ENCODE measurements around the gene GAB1. TPM values are rescaled to one million over a fixed set of nuclear protein-coding genes. Genes with fewer than 3 reads are reported as not detected.

Gene GAB1
- total RNA-seq, 1 experiment from 2014 or later = 46.9 TPM

- Mint-ChIP-seq H3K27ac (ENCODE audit: unreplicated experiment) (no peak overlapping the region), H3K4me3 (ENCODE audit: unreplicated experiment) (no peak overlapping the region), H3K27me3 (ENCODE audit: insufficient read depth, unreplicated experiment) (peaks cover 5% of the 10 kb centered on the region), H3K36me3 (ENCODE audit: insufficient read depth, unreplicated experiment) (peaks cover 18% of the 10 kb centered on the region), H3K9me3 (ENCODE audit: unreplicated experiment) (peaks cover 7% of the 10 kb centered on the region), H3K4me1 (ENCODE audit: low read depth, unreplicated experiment) (no peaks in the 10 kb centered on the region)
- H3K4me1 ChIP-seq = no peaks in the 10 kb centered on the region
- intact Hi-C loops (cut with micrococcal nuclease; ENCODE audit: unreplicated experiment) = no loop called here
- POLR2A ChIA-PET = no interaction called here
- DNase-seq = no peak
- TF ChIP-seq, protein P1, sequence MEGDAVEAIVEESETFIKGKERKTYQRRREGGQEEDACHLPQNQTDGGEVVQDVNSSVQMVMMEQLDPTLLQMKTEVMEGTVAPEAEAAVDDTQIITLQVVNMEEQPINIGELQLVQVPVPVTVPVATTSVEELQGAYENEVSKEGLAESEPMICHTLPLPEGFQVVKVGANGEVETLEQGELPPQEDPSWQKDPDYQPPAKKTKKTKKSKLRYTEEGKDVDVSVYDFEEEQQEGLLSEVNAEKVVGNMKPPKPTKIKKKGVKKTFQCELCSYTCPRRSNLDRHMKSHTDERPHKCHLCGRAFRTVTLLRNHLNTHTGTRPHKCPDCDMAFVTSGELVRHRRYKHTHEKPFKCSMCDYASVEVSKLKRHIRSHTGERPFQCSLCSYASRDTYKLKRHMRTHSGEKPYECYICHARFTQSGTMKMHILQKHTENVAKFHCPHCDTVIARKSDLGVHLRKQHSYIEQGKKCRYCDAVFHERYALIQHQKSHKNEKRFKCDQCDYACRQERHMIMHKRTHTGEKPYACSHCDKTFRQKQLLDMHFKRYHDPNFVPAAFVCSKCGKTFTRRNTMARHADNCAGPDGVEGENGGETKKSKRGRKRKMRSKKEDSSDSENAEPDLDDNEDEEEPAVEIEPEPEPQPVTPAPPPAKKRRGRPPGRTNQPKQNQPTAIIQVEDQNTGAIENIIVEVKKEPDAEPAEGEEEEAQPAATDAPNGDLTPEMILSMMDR (IDR thresholded peaks at IDR 0.05; ENCODE audit: insufficient read depth in 1 of 2, low read depth in 1 of 2, low read length in 1 of 2, severe bottlenecking in 1 of 2, unreplicated experiment in 1 of 2) = no peak
- CTCF ChIA-PET = no interaction called here
- no peak overlapping the region for H3K4me3 ChIP-seq (ENCODE audit: low read depth, low read length)
- no TSS peak for BruUV-seq (replicated peaks)
- no peaks in the 10 kb centered on the region for H3K36me3 ChIP-seq (ENCODE audit: control insufficient read depth, insufficient read depth, low read length)
- no peaks in the 10 kb centered on the region for H3K9me3 ChIP-seq
- no peaks in the 10 kb centered on the region for H3K27me3 ChIP-seq (replicated peaks; ENCODE audit: control insufficient read depth, insufficient read depth, low read length)
Observed at GRCh38 chr4:143489106-143489505, 152.4 kb downstream of the GAB1 start.

DNA sequence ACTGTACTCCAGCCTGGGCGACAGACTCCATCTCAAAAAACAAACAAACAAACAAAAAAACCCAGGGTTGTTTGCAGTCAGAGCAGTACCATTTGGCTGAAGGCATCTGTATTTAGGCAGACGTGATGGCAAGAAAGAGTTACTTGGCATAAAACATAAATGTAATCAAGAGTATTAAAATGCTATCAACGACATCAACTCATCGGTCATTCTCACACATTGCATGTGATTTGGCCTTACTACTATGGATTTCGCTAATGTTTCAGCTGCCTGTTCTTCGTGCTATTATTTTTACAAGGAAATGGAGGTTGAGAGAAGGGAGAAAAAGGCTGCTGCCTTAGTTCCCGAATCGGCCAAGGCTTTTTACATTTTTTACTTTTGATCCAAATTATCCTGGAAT is 161.3 kb downstream of the GAB1 start:
- CTCF ChIA-PET = no interaction called here
- intact Hi-C loops (cut with micrococcal nuclease; ENCODE audit: unreplicated experiment) = no loop called here
- H3K9me3 ChIP-seq = no peaks in the 10 kb centered on the region
- Mint-ChIP-seq H3K4me3 (ENCODE audit: unreplicated experiment) (no peak overlapping the region), H3K9me3 (ENCODE audit: unreplicated experiment) (no peaks in the 10 kb centered on the region), H3K27me3 (ENCODE audit: insufficient read depth, unreplicated experiment) (no peaks in the 10 kb centered on the region), H3K36me3 (ENCODE audit: insufficient read depth, unreplicated experiment) (no peaks in the 10 kb centered on the region), H3K27ac (ENCODE audit: unreplicated experiment) (no peak overlapping the region), H3K4me1 (ENCODE audit: low read depth, unreplicated experiment) (no peaks in the 10 kb centered on the region)
- no peak for DNase-seq
- no peak overlapping the region for H3K4me3 ChIP-seq (ENCODE audit: low read depth, low read length)
- no peaks in the 10 kb centered on the region for H3K27me3 ChIP-seq (replicated peaks; ENCODE audit: control insufficient read depth, insufficient read depth, low read length)
- no peaks in the 10 kb centered on the region for H3K4me1 ChIP-seq
- H3K36me3 ChIP-seq (ENCODE audit: control insufficient read depth, insufficient read depth, low read length) = no peaks in the 10 kb centered on the region
- POLR2A ChIA-PET = no interaction called here
- BruUV-seq (replicated peaks) = no TSS peak
- TF ChIP-seq, protein P1 (IDR thresholded peaks at IDR 0.05; ENCODE audit: insufficient read depth in 1 of 2, low read depth in 1 of 2, low read length in 1 of 2, severe bottlenecking in 1 of 2, unreplicated experiment in 1 of 2) = no peak

- intact Hi-C loops (cut with micrococcal nuclease; ENCODE audit: unreplicated experiment) = no loop called here
- no peaks in the 10 kb centered on the region for H3K9me3 Mint-ChIP-seq (ENCODE audit: unreplicated experiment)
- no peaks in the 10 kb centered on the region for H3K36me3 ChIP-seq (ENCODE audit: control insufficient read depth, insufficient read depth, low read length)
- H3K27me3 ChIP-seq (replicated peaks; ENCODE audit: control insufficient read depth, insufficient read depth, low read length) = no peaks in the 10 kb centered on the region
- CTCF ChIA-PET = no interaction called here
- no TSS peak for BruUV-seq (replicated peaks)
- no peak overlapping the region for H3K4me3 ChIP-seq (ENCODE audit: low read depth, low read length)
- POLR2A ChIA-PET = interaction anchor here (0.7 kb wide), 1 partner anchor 11 kb away, joined by 3 read pairs; no protein-coding TSS in a partner anchor
- DNase-seq = no peak
- H3K36me3 Mint-ChIP-seq (ENCODE audit: insufficient read depth, unreplicated experiment) = no peaks in the 10 kb centered on the region
- no peaks in the 10 kb centered on the region for H3K27me3 Mint-ChIP-seq (ENCODE audit: insufficient read depth, unreplicated experiment)
- H3K4me1 ChIP-seq = no peaks in the 10 kb centered on the region
- no peaks in the 10 kb centered on the region for H3K9me3 ChIP-seq
- no peaks in the 10 kb centered on the region for H3K4me1 Mint-ChIP-seq (ENCODE audit: low read depth, unreplicated experiment)
- no peak overlapping the region for H3K27ac Mint-ChIP-seq (ENCODE audit: unreplicated experiment)
- H3K4me3 Mint-ChIP-seq (ENCODE audit: unreplicated experiment) = no peak overlapping the region
- TF ChIP-seq, protein P1 (IDR thresholded peaks at IDR 0.05; ENCODE audit: insufficient read depth in 1 of 2, low read depth in 1 of 2, low read length in 1 of 2, severe bottlenecking in 1 of 2, unreplicated experiment in 1 of 2) = no peak
Observed at GRCh38 chr4:143502231-143502630, 165.6 kb downstream of the GAB1 start.
